Thyroid gland (tissue), 4 donors: ENCODE results near the gene PRELID1. TPM values are rescaled to one million over a fixed set of nuclear protein-coding genes. Genes with fewer than 3 reads are reported as not detected.
A peak's percentile ranks its signal among the peaks of the same experiment; 100 is the strongest.

Experiments used
- DNase-seq, 2 donors: peaks; one replicate each; pipeline ENCODE4 v3.0.0-alpha.2; 2019
- H3K27ac ChIP-seq, 3 donors: fragments of 200-600 bp; sonication (generic); 1 replicate in 2 of 3; 2 replicates in 1 of 3; pipeline ENCODE4 v1.5.1; 2016 to 2019; ENCODE audit warnings: mild to moderate bottlenecking in 1 of 3, moderate library complexity in 1 of 3
- H3K27me3 ChIP-seq: fragments of 200-600 bp; sonication (generic); one replicate; pipeline ENCODE4 v1.5.1; 2019
- H3K36me3 ChIP-seq, 2 donors: fragments of 200-600 bp; sonication (generic); one replicate each; pipeline ENCODE4 v1.5.1; 2016 to 2019
- H3K4me1 ChIP-seq, 2 donors: fragments of 200-600 bp; sonication (generic); one replicate each; pipeline ENCODE4 v1.5.1; 2017 to 2019
- H3K4me3 ChIP-seq, 3 donors: fragments of 200-600 bp; sonication (generic); replicated peaks in 1 of 3; 1 replicate in 2 of 3; 2 replicates in 1 of 3; pipeline ENCODE4 v1.5.1; 2016; ENCODE audit warnings: mild to moderate bottlenecking in 1 of 3
- H3K9me3 ChIP-seq: fragments of 200-600 bp; sonication (generic); one replicate; pipeline ENCODE4 v1.5.1; 2017
- POLR2A ChIP-seq, 2 donors: fragments of 450-650 bp; IDR thresholded peaks; one replicate each; pipeline ENCODE4 v1.6.1; 2017; ENCODE audit warnings: antibody characterized with exemption in 2 of 2, mild to moderate bottlenecking in 2 of 2, moderate library complexity in 1 of 2
- WGBS, 2 donors: methylation state at CpG; one replicate each; pipeline ENCODE4 v1.1.5; 2017; 5-methylcytosine and 5-hydroxymethylcytosine counted together
- intact Hi-C: fragments of 100-400 bp; cut with DNase I; formaldehyde crosslinking; loops from one replicate; pipeline ENCODE4 v1.15.1; 2023
- total RNA-seq, 4 donors: library from RNA; depleted of rRNA; stranded (reverse); fragments of >200 nt; gene quantifications; one replicate each; pipeline ENCODE4 v1.2.3, GENCODE V29; 2016
- TF ChIP-seq, protein P1 (sequence below), 6 experiments: fragments of 200-600 bp in 3 of 6; fragments of 450-650 bp in 3 of 6; sonication (generic) in 3 of 6; IDR thresholded peaks; one replicate each; pipeline ENCODE4 v1.5.1; 2016 to 2019; ENCODE audit warnings: antibody characterized with exemption in 6 of 6, mild to moderate bottlenecking in 2 of 6, inconsistent platforms in 1 of 6, moderate library complexity in 1 of 6

PRELID1 gene
- total RNA-seq, 4 donors from 2014 or later = 52.8 to 83.2 (median 57.9) TPM

DNA sequence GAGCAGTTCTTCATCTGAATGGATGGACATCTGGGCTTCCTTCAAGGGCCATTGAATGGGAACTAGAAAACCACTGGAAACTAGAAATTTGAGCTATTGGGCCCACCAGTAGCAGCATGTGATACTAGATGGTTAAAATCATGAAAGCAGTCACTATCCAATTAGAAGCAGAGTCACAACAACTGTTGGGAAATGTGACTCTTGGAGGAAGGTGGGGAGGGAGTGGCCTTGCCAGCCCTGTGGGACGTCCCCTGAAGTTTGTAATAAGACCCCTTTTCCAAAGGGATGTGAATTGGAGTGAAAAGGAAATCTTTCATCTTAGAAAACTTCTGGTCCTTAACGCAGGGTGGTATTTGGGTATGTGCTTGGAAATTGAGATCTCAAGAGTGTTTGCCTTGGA, 5.7 kb upstream of the PRELID1 start:
- TF ChIP-seq, protein P1, sequence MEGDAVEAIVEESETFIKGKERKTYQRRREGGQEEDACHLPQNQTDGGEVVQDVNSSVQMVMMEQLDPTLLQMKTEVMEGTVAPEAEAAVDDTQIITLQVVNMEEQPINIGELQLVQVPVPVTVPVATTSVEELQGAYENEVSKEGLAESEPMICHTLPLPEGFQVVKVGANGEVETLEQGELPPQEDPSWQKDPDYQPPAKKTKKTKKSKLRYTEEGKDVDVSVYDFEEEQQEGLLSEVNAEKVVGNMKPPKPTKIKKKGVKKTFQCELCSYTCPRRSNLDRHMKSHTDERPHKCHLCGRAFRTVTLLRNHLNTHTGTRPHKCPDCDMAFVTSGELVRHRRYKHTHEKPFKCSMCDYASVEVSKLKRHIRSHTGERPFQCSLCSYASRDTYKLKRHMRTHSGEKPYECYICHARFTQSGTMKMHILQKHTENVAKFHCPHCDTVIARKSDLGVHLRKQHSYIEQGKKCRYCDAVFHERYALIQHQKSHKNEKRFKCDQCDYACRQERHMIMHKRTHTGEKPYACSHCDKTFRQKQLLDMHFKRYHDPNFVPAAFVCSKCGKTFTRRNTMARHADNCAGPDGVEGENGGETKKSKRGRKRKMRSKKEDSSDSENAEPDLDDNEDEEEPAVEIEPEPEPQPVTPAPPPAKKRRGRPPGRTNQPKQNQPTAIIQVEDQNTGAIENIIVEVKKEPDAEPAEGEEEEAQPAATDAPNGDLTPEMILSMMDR (IDR thresholded peaks at IDR 0.05) = no peak
- TF ChIP-seq POLR2A (IDR thresholded peaks at IDR 0.05) = no peak
- Histone ChIP-seq H3K27me3 (no peaks in the 10 kb centered on the region), H3K4me3 (no peak overlapping the region), H3K9me3 (no peaks in the 10 kb centered on the region), H3K36me3 (peaks cover 24 to 31% of the 10 kb centered on the region in 2 donors), H3K27ac (no peak overlapping the region), H3K4me1 (peaks cover 23 to 33% of the 10 kb centered on the region in 2 donors)
- intact Hi-C loops = no loop called here
- 74 to 79% methylated on average over 2 of the region's 2 CpGs for WGBS, 2 donors
- DNase-seq = no peak

DNA sequence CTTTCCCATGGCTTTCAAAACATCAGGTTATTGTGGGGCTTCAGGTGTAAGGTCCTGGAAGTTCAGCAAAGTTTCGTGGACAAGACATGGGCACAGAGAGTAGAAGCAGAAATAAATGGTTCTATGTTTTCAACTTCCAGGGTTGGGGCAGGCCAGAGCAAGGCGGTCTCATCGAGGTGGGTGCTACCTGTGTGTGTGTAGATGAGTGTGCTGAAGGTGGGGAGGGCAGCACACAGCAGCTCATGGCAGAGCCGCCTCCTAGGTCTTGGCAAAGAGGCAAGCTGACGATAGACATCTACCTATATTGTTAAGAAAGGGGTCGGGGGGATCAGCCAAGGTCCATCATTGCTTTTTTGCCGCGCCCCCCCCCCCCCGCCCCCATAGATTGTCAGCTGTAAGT, 3.9 kb upstream of the PRELID1 start:
- H3K9me3 ChIP-seq = no peaks in the 10 kb centered on the region
- H3K27me3 ChIP-seq = no peaks in the 10 kb centered on the region
- peaks cover 31 to 39% of the 10 kb centered on the region in 2 donors for H3K4me1 ChIP-seq
- H3K27ac ChIP-seq = peak overlapping the region; percentile 36 to 70 (median 41)
- WGBS, 2 donors = 84% methylated on average over 9 of the region's 9 CpGs
- no peak overlapping the region for H3K4me3 ChIP-seq
- peaks cover 10 to 15% of the 10 kb centered on the region in 2 donors for H3K36me3 ChIP-seq
- TF ChIP-seq, protein P1 (IDR thresholded peaks at IDR 0.05) = no peak
- TF ChIP-seq POLR2A (IDR thresholded peaks at IDR 0.05) = no peak
- DNase-seq = no peak
- intact Hi-C loops = no loop called here

GRCh38 chr5:177300236-177300880, 3.2 kb upstream of the PRELID1 start:
- WGBS, 2 donors = 46 to 57% methylated on average over 4 of the region's 4 CpGs
- Histone ChIP-seq H3K4me1 (peaks cover 35 to 45% of the 10 kb centered on the region in 2 donors), H3K27ac (peak overlapping the region; percentile 36 to 70 (median 41)), H3K27me3 (no peaks in the 10 kb centered on the region), H3K4me3 (no peak overlapping the region), H3K9me3 (no peaks in the 10 kb centered on the region), H3K36me3 (peaks cover 4 to 9% of the 10 kb centered on the region in 2 donors)
- peak; percentile 28 to 31 for DNase-seq
- intact Hi-C loops = no loop called here
- no peak for TF ChIP-seq POLR2A (IDR thresholded peaks at IDR 0.05)
- TF ChIP-seq, protein P1 (IDR thresholded peaks at IDR 0.05) = no peak

- intact Hi-C loops = no loop called here
- H3K27me3 ChIP-seq = no peaks in the 10 kb centered on the region
- WGBS, 2 donors = 81 to 84% methylated on average over 2 of the region's 2 CpGs
- peaks cover 35 to 45% of the 10 kb centered on the region in 2 donors for H3K4me1 ChIP-seq
- H3K4me3 ChIP-seq = no peak overlapping the region
- H3K9me3 ChIP-seq = no peaks in the 10 kb centered on the region
- peak overlapping the region; percentile 23 to 70 (median 62) for H3K27ac ChIP-seq
- TF ChIP-seq, protein P1 (IDR thresholded peaks at IDR 0.05) = no peak
- TF ChIP-seq POLR2A (IDR thresholded peaks at IDR 0.05) = no peak
- peaks cover 0 to 9% of the 10 kb centered on the region in 2 donors for H3K36me3 ChIP-seq
- DNase-seq = no peak
These were observed 2.6 kb upstream of the PRELID1 start for GRCh38 chr5:177300951-177301350.

GRCh38 chr5:177301503-177302165, 2.0 kb upstream of the PRELID1 start:
- Histone ChIP-seq H3K4me1 (peaks cover 35 to 45% of the 10 kb centered on the region in 2 donors), H3K9me3 (no peaks in the 10 kb centered on the region), H3K27me3 (no peaks in the 10 kb centered on the region), H3K27ac (peak overlapping the region; percentile 23 to 70 (median 62)), H3K36me3 (peaks cover 2 to 7% of the 10 kb centered on the region in 2 donors), H3K4me3 (no peak overlapping the region)
- 35 to 48% methylated on average over 5 to 6 of the region's 7 CpGs for WGBS, 2 donors
- peak; percentile 90 for DNase-seq
- intact Hi-C loops = no loop called here
- no peak for TF ChIP-seq POLR2A (IDR thresholded peaks at IDR 0.05)
- TF ChIP-seq, protein P1 (IDR thresholded peaks at IDR 0.05) = no peak
